HEK293 (cell line): ENCODE results near the gene SLFN11.

Source experiments
- CTCF ChIP-seq: fragments of 450-650 bp; formaldehyde crosslinking; IDR thresholded peaks from 2 replicates; pipeline ENCODE4 v1.5.1; 2016; ENCODE audit warnings: missing biosample characterization, missing genetic modification characterization
- YY1 ChIP-seq: fragments of 450-650 bp; formaldehyde crosslinking; IDR thresholded peaks from 2 replicates; pipeline ENCODE4 v1.5.1; 2018; ENCODE audit warnings: missing biosample characterization, missing genetic modification characterization
- ZFP37 ChIP-seq: fragments of 450-650 bp; formaldehyde crosslinking; IDR thresholded peaks from 2 replicates; pipeline ENCODE4 v1.5.1; 2016; ENCODE audit warnings: missing biosample characterization, missing genetic modification characterization
- ZNF518A ChIP-seq: fragments of 450-650 bp; formaldehyde crosslinking; conservative IDR thresholded peaks from 2 replicates; pipeline ENCODE4 v1.5.1; 2016; ENCODE audit warnings: low read depth, missing biosample characterization, missing genetic modification characterization
- ZNF561 ChIP-seq: fragments of 450-650 bp; IDR thresholded peaks from 2 replicates; pipeline ENCODE4 v1.5.1; 2018; ENCODE audit warnings: missing biosample characterization, missing genetic modification characterization, borderline replicate concordance
- ZNF777 ChIP-seq: fragments of 450-650 bp; formaldehyde crosslinking; IDR thresholded peaks from 2 replicates; pipeline ENCODE4 v1.5.1; 2017; ENCODE audit warnings: missing biosample characterization, missing genetic modification characterization, borderline replicate concordance
- TF ChIP-seq, protein P1 (sequence below): fragments of 450-650 bp; formaldehyde crosslinking; IDR thresholded peaks from 2 replicates; pipeline ENCODE4 v1.5.1; 2016; ENCODE audit warnings: missing biosample characterization, missing genetic modification characterization

DNA sequence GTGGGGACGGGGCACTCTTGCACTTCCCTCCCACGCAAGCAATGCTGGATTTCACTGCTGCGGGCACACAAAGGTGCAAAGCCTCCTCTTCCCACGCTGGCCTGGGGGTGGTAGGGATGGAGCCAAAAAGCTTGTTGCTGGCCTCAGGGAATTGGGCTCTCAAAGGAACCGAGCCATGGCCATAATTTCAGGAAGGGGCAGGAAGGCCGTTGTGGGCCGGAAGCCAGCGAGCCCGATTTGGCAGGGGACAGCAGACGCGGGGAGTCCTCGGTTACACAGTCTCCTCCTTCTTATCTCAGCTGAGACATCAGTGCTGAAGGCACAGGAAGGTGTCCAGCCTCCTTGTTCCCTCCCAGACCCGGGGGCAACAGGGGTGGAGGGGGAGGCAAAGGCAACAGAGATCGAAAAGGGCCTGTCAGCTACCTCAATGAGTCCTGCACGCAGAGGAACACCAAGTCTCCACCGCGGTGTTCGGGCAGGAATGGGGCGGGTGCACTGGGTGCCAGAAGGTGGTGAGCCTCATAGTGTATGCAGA, 59.5 kb downstream of the SLFN11 start:
- no peak for TF ChIP-seq CTCF (tag by site-specific recombination)
- TF ChIP-seq, protein P1, sequence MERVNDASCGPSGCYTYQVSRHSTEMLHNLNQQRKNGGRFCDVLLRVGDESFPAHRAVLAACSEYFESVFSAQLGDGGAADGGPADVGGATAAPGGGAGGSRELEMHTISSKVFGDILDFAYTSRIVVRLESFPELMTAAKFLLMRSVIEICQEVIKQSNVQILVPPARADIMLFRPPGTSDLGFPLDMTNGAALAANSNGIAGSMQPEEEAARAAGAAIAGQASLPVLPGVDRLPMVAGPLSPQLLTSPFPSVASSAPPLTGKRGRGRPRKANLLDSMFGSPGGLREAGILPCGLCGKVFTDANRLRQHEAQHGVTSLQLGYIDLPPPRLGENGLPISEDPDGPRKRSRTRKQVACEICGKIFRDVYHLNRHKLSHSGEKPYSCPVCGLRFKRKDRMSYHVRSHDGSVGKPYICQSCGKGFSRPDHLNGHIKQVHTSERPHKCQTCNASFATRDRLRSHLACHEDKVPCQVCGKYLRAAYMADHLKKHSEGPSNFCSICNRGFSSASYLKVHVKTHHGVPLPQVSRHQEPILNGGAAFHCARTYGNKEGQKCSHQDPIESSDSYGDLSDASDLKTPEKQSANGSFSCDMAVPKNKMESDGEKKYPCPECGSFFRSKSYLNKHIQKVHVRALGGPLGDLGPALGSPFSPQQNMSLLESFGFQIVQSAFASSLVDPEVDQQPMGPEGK (tag by site-specific recombination): no peak
- TF ChIP-seq ZFP37 (tag by site-specific recombination): no peak
- no peak for TF ChIP-seq YY1 (tag by site-specific recombination)
- no peak for TF ChIP-seq ZNF518A (tag by site-specific recombination)
- no peak for TF ChIP-seq ZNF777 (tag by site-specific recombination)
- no peak for TF ChIP-seq ZNF561 (tag by site-specific recombination)
